Subcutaneous abdominal adipose tissue (tissue), 5 donors: ENCODE data around the gene KLF2.
"Not testable (repeated sequence)": the region's sequence is repeated elsewhere in the genome, so short reads cannot be mapped to it uniquely, and the experiment has no call there.

ENCODE experiments used
- H3K27ac ChIP-seq: one replicate; pipeline ENCODE4 v1.7.0; 2013; ENCODE audit warnings: low read depth, mild to moderate bottlenecking, inconsistent platforms, low read length, moderate library complexity
- H3K27me3 ChIP-seq, 5 donors: one replicate each; pipeline ENCODE4 v1.7.0; 2013; ENCODE audit warnings: low read length in 5 of 5, inconsistent platforms in 1 of 5; ENCODE audit not compliant: control insufficient read depth in 5 of 5, insufficient read depth in 4 of 5
- H3K36me3 ChIP-seq, 5 donors: one replicate each; pipeline ENCODE4 v1.7.0; 2013; ENCODE audit warnings: low read length in 5 of 5; ENCODE audit not compliant: control insufficient read depth in 5 of 5, insufficient read depth in 5 of 5
- H3K4me1 ChIP-seq, 5 donors: one replicate each; pipeline ENCODE4 v1.7.0; 2013; ENCODE audit warnings: low read length in 5 of 5, mild to moderate bottlenecking in 3 of 5, moderate library complexity in 1 of 5; ENCODE audit not compliant: control insufficient read depth in 5 of 5, insufficient read depth in 5 of 5
- H3K4me3 ChIP-seq, 5 donors: one replicate each; pipeline ENCODE4 v1.7.0; 2013; ENCODE audit warnings: low read length in 5 of 5, low read depth in 1 of 5
- H3K9ac ChIP-seq, 5 donors: one replicate each; pipeline ENCODE4 v1.7.0; 2013; ENCODE audit warnings: low read length in 5 of 5, mild to moderate bottlenecking in 4 of 5, moderate library complexity in 3 of 5
- H3K9me3 ChIP-seq, 5 donors: one replicate each; pipeline ENCODE4 v1.7.0; 2013; ENCODE audit warnings: low read length in 5 of 5; ENCODE audit not compliant: control insufficient read depth in 5 of 5
- donor health status: healthy.
- donor health status: healthy.
- donor health status: healthy.
- donor health status: healthy.
- donor health status: healthy.

Gene KLF2

DNA sequence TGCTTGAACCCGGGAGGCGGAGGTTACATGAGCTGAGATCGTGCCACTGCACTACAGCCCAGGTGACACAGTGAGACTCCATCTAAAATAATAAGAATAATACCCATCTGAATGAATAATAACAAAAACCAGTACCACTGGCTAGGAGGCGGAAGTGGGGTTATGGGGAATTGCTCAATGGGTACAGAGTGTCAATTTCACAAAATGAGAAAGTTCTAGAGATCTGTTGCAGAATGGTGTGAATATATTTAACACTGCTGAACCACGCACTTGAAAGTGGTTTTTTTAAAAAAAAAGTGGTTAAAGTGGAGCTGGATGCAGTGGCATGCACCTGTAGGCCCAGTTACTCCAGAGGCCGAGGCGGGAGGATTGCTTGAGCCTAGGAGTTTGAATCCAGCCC, 18.5 kb downstream of the KLF2 start:
- Histone ChIP-seq H3K9me3 (no peaks in the 10 kb centered on the region), H3K4me1 (peaks cover 7 to 44% (median 24%) of the 10 kb centered on the region in 5 donors), H3K27ac (peak overlapping the region; percentile 56), H3K4me3 (no peak overlapping the region), H3K9ac (no peak overlapping the region), H3K36me3 (no peaks in the 10 kb centered on the region), H3K27me3 (peaks cover 0 to 2% (median 0%) of the 10 kb centered on the region in 5 donors)

DNA sequence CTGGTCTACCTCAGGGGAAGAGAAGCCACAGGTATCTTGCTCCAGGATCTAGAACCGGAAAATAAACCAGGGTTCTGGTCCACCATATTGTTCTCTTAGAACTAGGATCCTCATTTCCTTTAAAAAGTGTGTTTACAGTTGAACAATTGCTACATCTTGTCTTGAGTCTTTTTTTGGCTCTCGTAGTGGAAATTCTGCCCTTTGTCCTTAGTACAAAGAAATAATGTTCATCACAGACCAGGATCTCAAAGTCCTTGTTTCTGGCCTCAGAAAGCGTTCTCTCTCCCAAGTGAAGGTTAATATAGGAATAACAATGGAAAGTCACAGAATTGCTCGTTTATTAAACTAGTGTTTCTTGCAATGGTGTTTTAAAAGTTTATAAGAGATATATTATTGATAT, 20.8 kb downstream of the KLF2 start:
- Histone ChIP-seq H3K27ac (no peak overlapping the region), H3K27me3 (no peaks in the 10 kb centered on the region), H3K4me1 (peaks cover 4 to 35% (median 11%) of the 10 kb centered on the region in 5 donors), H3K4me3 (no peak overlapping the region), H3K36me3 (no peaks in the 10 kb centered on the region), H3K9ac (no peak overlapping the region), H3K9me3 (no peaks in the 10 kb centered on the region)

GRCh38 chr19:16347099-16347498, 22.5 kb downstream of the KLF2 start:
- not testable (repeated sequence) for H3K27ac ChIP-seq, H3K9ac ChIP-seq, H3K36me3 ChIP-seq, H3K4me3 ChIP-seq, H3K9me3 ChIP-seq, H3K27me3 ChIP-seq
- peaks cover under 1 to 42% (median 14%) of the 10 kb centered on the region in 5 donors for H3K4me1 ChIP-seq

DNA sequence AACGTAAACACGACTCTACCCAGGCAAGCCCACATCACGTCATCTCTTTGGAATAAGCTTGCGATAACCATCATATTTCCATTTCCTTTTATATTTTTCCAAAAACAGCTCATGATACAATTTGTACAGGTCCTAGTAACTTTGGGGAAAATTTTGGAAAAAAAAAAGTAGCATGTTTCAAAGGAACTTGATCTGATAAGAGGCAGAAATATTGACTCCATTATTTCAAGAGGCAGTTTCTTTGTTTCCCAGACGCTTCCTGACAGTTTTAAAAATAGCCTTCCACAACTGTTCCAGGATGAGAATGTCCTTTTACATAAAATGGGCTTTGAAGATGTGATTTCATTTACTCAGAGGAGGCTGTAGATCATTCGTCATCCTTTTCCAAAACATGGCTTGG, 23.1 kb downstream of the KLF2 start:
- H3K9me3 ChIP-seq = no peaks in the 10 kb centered on the region
- peak overlapping the region; percentile 67 for H3K27ac ChIP-seq
- no peaks in the 10 kb centered on the region for H3K36me3 ChIP-seq
- no peak overlapping the region for H3K4me3 ChIP-seq
- H3K4me1 ChIP-seq = peaks cover 0 to 36% (median 8%) of the 10 kb centered on the region in 5 donors
- H3K9ac ChIP-seq = no peak overlapping the region
- H3K27me3 ChIP-seq = no peaks in the 10 kb centered on the region

DNA sequence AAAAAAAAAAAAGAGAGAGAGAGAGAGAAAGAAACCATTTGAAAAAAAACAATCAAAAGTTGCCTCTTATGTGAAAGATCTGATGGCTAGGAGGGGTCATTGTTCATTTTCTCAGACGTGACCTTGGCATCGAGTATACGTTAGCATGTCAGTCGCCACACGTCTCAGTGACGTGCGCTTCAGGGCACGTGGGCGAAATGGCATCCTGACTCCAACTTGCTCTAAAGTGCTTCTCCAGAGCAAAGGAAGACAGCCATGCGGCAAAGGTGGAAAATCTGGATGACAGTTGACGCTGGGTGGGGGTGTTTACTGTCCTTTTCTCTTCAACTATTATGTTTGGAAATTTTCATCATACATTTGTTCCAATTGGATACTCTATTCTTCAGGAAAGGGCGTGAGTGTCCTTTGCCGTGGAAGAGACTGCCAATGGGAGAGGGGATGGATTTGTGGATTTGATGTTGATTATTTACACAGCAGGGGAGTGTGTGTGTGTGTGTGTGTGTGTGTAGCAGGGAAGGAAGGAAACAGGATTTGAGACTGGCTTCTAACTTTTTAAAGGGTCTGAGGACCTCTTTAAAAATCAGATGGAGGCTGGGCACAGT, 25.0 kb downstream of the KLF2 start:
- Histone ChIP-seq H3K9ac (no peak overlapping the region), H3K4me1 (peaks cover 0 to 27% (median 6%) of the 10 kb centered on the region in 5 donors), H3K4me3 (no peak overlapping the region), H3K36me3 (no peaks in the 10 kb centered on the region), H3K27ac (no peak overlapping the region), H3K9me3 (no peaks in the 10 kb centered on the region), H3K27me3 (no peaks in the 10 kb centered on the region)

DNA sequence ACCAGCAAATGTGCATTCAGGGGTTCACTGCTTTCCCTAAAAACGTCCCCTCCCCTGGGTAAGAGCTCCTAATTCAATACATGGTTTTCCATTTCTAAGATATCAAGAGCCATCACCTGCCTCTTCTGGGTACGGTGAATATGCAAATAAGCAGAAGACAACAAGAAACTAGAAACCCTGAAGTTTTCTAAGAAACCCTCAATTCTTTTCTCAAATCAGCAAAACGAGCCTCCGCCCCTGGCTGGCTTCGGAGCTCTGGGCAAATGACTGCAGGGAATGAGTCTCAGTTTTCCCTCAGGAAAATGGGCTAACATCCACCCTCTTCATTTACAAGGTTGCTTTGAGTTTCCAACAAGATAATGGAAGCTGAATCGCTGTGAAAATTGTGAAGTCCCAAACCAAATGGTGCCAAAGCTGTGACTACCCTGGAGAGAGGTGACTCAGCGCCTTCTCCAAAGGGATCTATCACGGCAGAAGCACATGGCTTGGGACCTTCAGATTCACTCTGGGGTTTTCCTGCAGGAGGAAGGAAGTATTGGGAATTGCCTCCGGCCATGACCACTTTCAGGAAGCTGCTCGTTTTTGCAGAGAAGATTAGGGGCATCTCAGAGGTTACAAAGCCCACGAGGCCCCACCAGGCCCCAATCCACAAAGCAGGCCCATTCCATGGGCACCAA, 26.6 kb downstream of the KLF2 start:
- Histone ChIP-seq H3K27me3 (no peaks in the 10 kb centered on the region), H3K4me1 (peaks cover 0 to 29% (median 14%) of the 10 kb centered on the region in 5 donors), H3K4me3 (no peak overlapping the region), H3K36me3 (no peaks in the 10 kb centered on the region), H3K27ac (no peak overlapping the region), H3K9ac (no peak overlapping the region), H3K9me3 (no peaks in the 10 kb centered on the region)

GRCh38 chr19:16355293-16356043, 30.8 kb downstream of the KLF2 start:
- Histone ChIP-seq H3K9me3 (no peaks in the 10 kb centered on the region), H3K27ac (no peak overlapping the region), H3K4me3 (peak overlapping the region in 2 of 5 donors; percentile 5 to 42), H3K36me3 (peaks cover 0 to 6% (median 3%) of the 10 kb centered on the region in 5 donors), H3K27me3 (no peaks in the 10 kb centered on the region), H3K4me1 (peaks cover 3 to 37% (median 29%) of the 10 kb centered on the region in 5 donors), H3K9ac (no peak overlapping the region)

GRCh38 chr19:16358456-16358855, 33.8 kb downstream of the KLF2 start:
- Histone ChIP-seq H3K9ac (no peak overlapping the region), H3K9me3 (no peaks in the 10 kb centered on the region), H3K27ac (no peak overlapping the region), H3K27me3 (no peaks in the 10 kb centered on the region), H3K4me3 (no peak overlapping the region), H3K36me3 (peaks cover 0 to 9% (median 4%) of the 10 kb centered on the region in 5 donors), H3K4me1 (peaks cover 3 to 37% (median 19%) of the 10 kb centered on the region in 5 donors)

- H3K27ac ChIP-seq = no peak overlapping the region
- H3K9ac ChIP-seq = no peak overlapping the region
- H3K4me3 ChIP-seq = no peak overlapping the region
- H3K9me3 ChIP-seq = no peaks in the 10 kb centered on the region
- H3K36me3 ChIP-seq = peaks cover 0 to 9% (median 4%) of the 10 kb centered on the region in 5 donors
- H3K4me1 ChIP-seq = peaks cover 3 to 37% (median 19%) of the 10 kb centered on the region in 5 donors
- no peaks in the 10 kb centered on the region for H3K27me3 ChIP-seq
Measured at GRCh38 chr19:16359074-16359473, 34.4 kb downstream of the KLF2 start.

GRCh38 chr19:16359964-16360363, 35.3 kb downstream of the KLF2 start:
- Histone ChIP-seq H3K4me1 (peaks cover 3 to 37% (median 19%) of the 10 kb centered on the region in 5 donors), H3K27ac (no peak overlapping the region), H3K9me3 (no peaks in the 10 kb centered on the region), H3K36me3 (peaks cover 0 to 9% (median 4%) of the 10 kb centered on the region in 5 donors), H3K9ac (no peak overlapping the region), H3K4me3 (no peak overlapping the region), H3K27me3 (no peaks in the 10 kb centered on the region)
